GM04503 (cell line): ENCODE results near the gene JAG2.

ENCODE experiments used
- DNase-seq: peaks from one replicate; pipeline ENCODE4 v3.0.0-alpha.2; 2012; ENCODE audit warnings: low read depth

Gene JAG2

DNA sequence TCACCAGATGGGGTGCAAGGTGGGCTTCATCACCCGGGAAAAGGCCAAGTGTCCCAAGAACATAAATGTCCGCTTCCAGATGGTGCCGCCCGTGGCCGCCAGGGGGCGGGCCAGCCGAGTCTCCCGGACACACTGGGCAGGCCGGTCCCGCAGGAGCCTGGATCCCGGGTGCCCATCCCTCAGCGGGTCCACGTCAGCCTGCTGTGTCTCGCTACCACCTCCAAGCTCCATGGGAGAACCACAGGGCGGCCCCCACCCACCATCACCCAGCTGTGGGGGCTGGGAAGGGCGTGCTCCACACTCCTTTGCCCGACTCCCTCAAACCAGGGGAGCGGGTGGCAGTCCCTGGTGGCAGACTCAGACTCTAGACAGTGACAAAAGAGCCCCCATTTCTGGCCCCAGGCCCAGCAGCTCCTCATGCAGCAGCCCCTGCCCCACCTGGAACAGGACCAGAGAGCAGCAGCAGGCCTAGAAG is 34.5 kb upstream of the JAG2 start:
- no peak for DNase-seq

DNA sequence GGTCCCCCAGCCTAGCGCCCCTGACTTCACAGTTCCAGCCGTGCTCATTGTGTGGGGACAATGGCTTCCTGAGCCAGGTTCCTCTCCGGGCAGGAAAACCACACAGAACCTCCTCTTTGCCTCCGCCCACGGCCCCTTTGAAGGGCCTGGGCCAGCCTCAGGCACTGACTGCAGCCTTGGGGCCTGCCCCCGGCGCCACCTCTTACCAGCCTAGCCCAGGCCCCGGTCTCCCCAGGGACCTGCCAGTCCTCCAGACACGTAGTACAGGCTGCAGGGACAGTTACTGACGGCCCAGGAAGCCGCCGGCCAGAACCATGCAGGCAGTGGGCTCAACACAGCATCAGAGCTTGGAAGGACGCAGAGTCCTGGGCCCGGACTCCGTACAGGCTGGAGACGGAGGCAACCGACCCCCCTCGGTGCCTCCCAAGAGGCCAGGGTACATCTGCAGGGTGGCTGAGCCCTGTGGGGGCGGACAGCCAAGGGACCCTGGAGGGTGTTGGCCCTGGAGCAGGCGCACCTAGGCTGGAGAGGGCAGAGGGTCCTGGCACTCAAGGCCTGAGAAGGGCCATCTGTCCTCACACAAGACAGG is 33.4 kb upstream of the JAG2 start:
- DNase-seq, result no peak

DNA sequence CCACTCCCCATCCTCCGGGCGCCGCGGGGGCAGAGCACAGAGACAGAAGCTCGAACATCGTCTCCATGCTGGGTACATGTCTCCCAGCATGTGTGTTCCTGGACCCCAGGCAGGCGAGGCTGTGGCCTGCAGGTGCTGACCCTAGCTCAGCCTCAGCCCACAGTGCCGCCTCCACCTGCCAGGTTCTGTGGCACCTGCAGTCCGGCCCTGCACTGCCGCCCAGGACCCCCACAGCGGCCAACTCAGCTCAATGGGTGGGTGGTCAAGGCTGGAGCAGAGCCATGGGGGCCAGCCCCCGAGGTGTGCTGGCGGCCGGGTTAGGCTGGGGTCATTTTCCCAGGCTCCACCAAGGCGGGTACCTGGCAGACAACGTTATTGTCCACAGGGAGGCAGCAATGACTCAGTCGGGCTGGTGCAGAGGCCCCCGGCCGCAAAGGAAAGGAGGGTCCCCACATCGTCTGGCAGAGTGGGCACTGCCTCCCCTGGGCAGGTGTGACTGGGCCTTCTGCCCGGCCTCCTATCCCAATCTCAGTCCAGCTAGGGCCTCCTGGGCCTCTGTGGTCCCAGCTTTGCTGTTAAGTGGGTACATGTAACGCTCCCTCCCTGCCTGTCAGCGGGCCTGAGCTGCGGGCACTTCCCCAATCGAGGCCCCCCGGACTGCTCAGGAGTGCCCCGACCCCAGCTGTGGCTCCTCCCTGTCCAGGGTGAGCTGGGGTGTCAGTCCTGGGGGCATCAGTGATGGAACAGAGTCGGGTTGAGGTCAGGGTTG is 32.8 kb upstream of the JAG2 start:
- no peak for DNase-seq

DNA sequence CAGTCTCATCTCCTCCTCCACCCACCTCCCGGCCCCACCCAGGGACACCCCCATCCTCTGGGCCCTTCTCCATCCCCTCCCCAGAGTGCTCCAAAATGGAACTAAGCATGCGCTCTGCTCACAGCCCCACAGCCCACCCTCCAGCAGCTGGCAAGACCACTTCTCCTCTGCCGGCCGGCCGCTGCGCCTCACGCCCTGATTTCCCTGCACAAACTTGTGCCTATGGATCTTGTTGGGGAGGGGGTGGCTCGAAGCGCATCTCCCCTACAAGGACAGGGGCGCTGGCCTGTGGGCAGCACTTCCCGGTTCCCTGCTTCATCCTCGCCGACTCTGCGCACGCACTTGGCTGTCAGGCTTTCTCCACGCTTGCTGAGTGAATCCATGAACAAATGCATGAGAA is 32.1 kb upstream of the JAG2 start:
- DNase-seq, result no peak

DNA sequence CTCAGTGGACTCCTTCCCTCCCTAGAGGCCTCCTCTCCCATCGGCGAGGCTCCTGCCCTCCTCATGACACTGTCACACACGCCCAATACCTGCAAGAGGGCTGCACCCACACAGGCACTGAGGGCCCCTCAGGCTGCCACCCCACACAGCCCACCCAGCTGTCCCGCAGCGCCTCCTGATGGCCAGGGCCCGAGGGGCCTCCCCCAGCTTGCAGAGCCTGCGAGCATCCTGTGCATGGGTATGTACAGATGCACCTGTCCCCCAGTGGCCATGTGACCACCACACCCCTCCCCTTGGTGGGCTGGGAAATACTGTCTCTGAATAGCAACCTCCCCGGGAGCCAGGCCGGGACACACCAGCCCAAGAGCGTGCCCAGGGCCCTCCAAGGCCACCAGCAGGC is 31.5 kb upstream of the JAG2 start:
- DNase-seq, result no peak

DNA sequence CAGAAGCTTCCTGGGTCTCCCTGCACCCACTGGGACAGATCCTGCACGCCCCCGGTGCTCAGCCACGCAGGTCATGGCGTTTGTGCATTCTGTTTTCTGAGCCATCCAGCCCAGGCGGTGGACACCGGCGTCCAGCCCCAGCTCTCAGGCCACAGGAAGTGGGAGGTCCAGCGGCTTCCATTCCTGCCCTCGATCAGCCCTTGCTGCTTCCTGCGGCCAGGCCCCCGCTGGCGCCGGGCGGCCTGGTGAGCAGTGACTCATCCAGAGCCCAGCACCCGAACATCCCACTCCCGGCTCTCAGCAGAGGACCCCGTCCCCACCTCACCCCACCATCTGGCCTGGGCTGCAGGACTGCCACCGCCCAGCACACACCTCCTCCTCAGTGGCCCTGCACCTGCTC is 30.5 kb upstream of the JAG2 start:
- no peak for DNase-seq

DNA sequence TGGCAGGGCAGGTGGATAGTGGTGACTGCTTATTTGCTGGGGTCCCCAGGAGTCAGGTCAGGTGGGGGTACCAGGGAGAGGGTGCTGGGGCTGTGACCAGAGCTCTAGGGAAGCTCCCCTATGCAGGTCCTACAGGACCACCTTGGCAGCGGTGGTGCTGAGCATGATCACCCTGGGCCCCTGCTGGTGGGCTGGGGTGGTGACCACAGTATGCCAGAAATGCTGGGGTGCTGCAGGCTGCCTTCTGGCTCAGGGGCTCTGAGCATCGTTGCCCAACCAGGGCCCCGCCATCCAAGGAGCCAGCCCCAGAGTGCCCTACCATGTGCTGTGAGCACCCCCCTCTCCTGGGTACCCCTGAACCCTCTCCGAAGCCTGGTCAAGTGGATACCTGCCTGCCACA is 30.0 kb upstream of the JAG2 start:
- no peak for DNase-seq

DNA sequence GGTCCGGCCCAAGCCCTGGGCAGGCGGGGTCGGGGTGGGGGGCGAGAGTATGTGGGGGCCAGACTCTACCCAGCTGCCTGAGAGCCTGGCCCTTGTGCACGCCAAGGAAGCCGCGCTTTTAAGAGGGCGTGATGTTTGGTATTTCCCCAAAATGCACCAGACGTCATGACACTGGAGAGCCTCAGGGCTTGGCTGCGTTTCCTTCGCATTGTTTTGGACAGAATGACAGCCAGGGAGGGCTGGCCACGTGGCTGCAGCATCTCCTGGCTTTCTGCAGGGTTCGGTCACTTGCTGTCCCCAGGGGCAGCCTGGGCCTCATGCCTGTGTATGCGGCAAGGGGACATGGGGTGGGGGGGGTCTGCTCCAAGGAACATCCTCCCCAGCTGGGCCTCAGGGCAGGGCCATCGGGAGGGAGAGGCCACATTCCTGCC is 28.6 kb upstream of the JAG2 start:
- DNase-seq, result peak; percentile 30

DNA sequence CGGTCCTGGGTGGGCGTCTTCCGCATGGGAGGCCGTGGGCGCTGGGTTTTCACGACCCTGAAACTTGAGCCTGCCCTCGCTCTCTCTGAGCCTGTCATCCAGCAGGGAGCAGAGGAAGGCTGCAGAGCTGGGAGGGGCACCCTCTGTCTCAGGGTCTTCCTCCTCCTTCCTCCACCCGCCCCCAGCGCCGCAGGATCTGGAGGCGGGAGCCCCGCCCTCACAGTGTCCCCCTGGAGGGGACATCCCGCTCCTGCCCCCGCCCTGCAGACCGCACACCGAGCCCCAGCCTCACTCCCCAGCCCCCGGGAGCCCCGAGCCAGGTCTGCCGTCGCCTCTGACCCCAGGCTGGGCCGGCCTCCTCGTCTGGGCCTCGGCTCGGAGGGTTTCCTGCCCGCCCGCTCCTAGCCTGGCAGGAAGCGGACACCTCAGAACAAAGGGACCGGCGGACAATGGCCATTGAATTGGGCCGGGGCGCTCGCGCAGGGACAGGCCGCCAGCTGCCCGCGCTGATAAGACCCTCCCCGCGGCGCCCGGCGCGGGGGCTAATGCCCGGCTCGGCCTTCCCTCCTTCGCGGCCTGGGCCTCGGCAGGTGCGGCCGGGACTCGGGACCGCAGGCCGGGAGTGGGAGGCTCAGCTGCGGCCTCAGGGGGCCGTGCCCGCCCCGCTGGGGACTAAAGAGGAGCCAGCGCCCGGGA is 27.8 kb upstream of the JAG2 start:
- no peak for DNase-seq

DNA sequence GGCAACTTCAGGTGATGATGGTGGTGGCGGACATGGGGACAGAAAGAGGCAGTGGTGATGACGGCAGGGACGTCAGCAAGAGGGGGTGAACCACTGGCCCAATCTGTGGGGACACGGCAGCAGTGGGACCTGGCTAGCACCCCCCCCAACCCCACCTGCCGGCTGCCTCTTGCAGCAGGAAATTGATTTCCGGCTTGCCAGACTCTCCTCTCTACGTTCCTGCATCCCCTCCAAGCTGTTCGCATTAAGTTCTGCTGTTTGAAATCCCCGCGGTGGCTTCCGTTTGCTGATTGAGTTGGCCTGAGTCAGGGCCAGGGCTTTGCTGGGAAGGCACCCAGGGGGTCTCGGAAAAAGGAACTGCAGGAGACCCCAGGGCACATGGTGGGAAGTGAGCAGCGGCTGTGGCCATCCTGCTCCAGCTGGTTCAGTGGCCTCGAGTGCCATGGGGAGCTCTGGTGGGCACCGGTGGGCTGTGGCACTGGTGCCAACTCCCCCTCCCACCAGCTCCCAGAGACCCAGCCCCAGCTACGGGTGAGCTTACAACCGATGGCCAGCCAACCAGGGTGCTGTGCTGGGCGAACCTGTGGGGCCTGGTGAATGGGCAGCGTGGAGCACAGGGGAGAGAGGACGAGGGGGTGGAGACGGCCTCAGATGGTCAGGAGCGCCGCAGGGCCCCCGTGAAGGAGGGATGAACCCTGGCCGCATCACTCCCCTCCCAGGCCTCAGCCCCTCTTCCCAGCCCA is 27.1 kb upstream of the JAG2 start:
- DNase-seq, result no peak

DNA sequence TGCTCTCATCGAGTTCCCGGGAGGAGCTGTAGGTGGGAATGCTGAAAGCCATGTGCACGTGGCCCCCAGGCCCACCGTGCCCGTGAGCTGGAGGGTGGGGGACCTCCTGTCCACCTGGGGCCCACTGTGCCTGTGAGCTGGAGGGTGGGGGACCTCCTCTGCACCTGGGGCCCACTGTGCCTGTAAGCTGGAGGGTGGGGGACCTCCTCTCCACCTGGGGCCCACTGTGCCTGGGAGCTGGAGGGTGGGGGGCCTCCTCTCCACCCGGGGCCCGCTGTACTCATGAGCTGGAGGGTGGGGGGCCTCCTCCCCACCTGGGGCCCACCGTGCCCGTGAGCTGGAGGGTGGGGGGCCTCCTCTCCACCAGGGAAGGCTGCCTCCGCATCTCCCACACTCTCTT is 26.5 kb upstream of the JAG2 start:
- DNase-seq, result no peak

DNA sequence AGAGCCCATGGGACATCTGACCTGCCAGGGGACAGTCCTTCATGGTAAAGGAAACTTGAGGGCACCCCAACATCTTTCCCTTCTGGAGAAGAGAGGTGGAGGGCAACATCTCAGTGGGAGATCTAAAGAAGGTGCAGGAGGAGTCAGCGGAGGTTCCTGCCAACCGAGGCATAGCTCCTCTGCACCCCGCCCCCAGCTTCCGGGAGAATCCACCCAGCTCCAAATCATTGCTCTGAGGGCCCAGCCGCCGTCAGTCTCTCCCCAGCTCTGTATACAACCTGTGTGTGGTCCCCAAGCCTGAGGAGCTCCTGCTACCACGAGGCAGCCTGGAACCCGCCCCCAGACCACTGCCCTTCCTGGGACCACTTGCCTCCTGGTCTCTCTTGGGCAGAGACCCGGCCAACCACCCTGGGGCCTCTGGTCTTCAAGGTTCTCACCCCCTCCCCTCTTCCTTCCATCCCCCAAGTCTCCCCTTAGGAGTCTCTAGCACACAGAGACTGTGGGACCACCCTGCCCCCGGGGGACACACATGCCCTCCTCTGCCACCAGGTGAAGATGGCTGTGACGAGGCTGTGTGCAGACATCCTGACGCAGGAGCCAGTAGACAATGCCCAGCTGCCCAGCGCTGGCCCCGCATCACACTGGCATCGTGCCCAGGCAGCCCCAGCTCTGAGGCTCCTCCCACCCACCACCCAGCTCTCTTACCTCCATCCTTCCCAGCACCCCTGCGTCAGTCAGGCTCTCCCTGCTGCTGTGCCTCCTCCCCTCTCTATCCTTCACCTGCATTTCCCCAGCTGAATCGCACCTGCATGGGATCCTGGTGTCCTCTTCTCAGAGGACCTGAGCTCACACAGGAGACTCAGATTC is 25.6 kb upstream of the JAG2 start:
- DNase-seq, result no peak

DNA sequence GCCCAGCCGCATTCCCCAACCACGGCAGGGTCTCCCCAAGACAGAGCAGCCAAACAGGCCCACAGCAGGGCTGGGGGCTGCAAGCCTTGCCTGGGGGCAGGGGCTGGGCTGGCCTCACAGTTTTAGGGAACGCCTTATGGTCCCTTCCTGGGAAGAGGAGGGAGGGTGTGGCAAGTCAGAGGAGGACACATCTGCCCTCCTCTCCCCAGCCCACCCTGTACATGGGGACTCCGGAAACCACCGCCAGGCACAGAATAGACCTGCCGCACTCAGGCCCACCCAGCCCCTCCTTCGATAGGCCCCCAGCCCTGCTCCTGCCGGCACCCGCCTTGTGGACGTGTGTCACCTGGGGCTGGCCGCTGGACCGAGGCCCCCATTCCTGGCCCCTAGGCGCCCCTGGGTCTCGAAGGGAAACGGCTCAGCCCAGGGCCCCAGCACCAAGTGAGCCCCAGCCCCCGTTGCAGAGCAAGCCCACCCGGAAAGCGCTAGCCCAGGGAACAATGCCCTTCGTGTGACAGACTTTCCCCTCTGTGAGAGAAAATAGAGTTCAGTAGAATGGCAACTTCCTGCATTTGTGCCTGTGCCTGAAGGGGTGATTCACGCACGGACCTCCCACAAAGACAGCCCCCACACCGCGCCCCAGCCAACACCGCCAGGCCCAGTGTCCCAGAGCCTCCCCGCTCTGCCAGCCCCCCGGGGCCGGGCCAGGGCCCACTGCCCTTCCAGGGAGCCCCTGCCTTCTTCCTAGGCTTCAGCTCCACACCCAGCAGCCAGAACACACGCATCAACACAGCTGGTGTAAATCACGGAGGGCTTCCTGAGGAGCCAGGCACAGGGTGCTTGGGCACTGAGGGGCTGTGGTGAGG is 24.5 kb upstream of the JAG2 start:
- DNase-seq, result no peak

DNA sequence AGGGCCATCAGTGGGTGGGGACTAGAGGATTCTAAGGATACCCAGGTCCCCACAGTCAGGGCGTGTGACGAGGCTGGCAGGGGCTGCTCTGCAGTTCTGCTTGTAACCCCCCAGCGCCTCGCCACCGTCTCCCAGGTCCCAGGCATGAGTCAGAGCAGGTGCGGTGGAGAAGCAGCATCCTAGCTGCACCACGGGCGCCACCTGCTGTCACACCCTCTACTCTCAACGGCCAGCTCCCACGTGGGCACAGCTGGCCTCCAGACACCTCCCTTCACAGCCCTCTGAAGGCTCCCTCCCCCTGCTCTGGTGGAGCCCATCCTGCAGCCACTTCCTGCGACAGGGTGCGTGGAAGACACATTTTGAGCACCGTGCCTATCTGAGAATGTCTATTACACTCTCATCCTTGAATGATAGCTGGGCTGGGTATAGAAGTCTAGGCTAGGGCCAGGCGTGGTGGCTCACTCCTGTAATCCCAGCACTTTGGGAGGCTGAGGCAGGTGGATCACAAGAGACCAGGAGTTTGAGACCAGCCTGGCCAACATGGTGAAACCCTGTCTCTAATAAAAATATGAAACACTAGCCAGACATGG is 19.5 kb upstream of the JAG2 start:
- DNase-seq, result no peak

DNA sequence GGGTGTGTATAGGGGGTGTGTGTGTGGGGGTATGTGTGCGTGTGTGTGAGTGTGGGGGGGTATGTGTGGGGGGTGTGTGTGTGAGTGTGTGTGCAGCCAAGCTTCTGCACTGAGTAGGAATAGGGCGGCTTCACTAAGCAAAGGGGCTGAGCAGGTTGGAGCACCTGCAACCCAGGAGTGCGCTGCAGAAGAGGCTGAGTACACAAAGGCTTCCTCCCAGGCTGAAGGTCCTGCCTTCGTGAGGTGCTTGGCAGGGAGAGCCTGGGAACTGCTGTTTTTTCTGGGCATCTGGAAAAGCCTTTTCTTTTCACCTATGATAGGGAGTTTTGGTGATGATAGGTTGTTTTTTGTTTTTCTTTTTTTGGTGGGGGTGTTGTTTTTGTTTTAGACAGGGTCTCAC is 18.5 kb upstream of the JAG2 start:
- DNase-seq, result no peak

DNA sequence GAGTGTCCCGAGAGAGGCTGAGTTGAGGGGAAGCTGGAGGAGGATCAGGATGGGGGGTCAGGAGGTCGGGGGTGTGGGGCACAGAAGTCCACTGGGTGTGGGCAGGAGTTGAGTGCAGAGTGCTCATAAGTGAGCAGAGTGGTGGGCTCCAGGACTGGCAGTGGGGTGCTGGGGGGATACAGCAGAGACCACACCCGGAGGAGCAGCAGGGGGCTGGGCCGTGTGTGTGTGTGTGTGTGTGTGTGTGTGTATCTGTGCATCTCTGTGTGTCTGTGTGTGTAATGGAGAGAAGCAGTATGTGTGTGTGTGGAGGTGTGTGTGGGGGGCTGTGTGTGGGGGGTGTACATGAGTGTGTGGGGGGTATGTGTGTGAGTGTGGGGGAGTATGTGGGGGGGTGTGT is 17.4 kb upstream of the JAG2 start:
- DNase-seq, result no peak

DNA sequence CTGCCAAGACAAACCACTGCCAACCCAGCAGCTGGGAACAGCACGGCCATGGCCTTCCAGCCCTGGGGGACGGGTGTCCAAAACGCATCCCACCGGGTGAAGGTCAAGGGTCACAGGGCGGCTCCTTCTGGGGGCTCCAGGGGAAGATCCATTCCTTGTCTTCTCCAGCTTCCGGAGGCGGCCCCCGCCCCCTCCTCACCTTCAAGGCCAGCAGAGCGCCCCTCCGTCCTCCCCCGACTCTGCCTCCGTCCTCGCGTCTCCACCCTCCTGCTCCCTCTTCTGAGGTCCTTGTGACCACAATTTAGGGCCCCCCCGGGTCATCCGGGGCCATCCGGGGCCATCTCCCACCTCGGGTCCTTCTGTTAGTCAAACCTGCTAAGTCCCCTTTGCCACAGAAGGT is 16.4 kb upstream of the JAG2 start:
- no peak for DNase-seq

DNA sequence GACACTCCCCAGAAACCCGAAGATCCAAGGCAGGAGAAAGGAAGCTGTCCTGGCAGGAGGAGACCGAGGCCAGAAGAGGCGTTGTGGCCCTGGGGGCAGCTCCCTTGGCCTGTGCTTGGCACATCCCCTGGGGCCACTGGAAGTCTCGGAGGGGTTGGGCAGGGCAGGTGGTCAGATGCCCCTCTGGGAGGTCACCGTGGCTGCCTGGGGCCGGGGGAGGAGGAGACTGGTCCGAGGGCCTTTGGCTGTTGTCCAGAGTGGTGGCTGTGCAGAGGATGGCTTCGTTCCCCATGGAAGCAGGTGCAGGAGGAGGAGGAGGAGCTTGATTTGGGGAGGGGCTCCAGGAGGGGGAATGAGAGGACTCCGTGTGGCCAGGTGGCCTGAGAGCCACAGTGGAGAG is 15.9 kb upstream of the JAG2 start:
- DNase-seq, result no peak

DNA sequence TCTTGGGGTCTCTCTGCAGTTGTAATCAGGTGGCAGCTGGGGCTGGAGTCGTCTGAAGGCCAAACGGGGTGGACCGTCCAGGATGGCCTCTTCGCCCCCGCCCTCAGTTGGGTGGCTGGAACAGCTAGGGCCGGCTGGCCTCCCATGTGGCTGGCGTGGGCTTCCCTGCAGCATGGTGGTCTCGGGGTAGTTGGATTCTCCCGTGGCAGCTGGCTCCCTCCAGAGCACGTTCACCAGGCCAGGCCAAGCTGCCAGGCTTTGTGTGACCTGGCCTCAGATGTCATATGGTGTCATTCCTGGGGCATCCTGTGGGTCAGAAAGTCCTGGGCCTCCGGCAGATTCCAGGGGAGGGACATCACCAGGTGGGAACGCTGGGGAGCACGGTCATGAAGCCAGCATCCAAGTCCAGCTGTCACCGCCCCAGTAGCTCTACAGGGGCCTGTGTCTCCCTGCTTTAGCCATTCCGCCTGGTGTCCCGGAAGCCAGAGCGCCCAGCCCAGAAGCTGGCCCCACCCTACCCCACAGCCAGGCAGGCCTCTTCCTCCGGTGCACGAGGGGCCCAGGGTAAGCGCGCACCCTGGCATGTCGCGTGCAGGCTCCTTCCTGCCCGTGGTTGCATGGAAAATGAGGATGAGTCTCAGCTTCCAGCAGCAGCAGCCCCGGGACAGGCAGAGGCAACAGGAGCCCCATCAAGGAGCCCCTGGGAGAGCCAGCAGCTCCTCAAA is 13.9 kb upstream of the JAG2 start:
- DNase-seq, result no peak
